NCI-H526 (cell line): ENCODE measurements around the gene SNAI1.
"Not testable (repeated sequence)": the region's sequence is repeated elsewhere in the genome, so short reads cannot be mapped to it uniquely, and the experiment has no call there.

Experiments used
- DNase-seq, 2 experiments: peaks; one replicate each; lab custom pipeline; 2025; lab: John Stamatoyannopoulos, UW

Gene SNAI1

DNA sequence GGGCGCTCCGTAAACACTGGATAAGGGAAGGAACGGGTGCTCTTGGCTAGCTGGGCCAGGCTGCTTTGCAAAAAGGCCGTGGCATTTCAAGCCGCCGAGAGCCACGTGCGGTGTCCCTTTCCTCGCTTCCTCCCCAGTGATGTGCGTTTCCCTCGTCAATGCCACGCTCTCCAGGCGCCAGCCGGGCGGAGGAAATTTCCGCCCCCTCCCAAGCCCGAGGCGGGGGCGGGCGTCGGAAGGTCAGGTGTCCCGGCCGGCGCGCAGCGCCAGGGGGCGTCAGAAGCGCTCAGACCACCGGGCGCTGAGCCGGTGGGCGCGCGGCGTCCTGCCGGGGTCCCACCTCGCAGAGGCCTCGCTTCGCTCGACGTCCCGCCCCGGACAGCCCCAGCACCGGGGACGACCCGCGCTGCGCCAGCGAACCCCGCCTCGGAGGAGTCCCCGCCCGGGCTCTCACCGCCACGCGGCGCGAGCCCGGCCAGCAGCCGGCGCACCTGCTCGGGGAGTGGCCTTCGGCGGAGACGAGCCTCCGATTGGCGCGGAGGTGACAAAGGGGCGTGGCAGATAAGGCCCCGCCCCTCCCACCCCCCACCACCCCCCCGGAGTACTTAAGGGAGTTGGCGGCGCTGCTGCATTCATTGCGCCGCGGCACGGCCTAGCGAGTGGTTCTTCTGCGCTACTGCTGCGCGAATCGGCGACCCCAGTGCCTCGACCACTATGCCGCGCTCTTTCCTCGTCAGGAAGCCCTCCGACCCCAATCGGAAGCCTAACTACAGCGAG, at the start of gene SNAI1:
SNAI1 (plus strand) TSS at position 635 of the 777 bp plus-strand sequence; CDS start at position 715, 80 bp downstream.
- peak; percentile 68 to 92 for DNase-seq

DNA sequence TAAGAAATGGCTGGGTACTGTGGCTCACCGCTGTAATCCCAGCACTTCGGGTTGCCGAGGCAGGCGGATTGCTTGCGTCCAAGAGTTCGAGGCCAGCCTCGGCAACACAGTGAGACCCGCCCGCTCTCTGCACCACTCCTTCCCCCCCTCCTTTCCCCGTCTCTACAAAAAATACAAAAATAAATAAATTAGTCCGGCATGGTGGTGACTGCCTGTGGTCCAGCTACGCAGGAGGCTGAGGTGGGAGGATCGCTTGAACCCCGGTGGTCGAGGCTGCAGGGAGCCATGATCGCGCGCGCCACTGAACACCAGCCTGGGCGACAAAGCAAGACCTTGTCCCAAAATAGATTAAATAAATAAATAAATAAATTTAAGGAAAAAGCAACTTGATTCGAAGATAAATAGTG, 47.0 kb upstream of the SNAI1 start:
- DNase-seq: no peak

DNA sequence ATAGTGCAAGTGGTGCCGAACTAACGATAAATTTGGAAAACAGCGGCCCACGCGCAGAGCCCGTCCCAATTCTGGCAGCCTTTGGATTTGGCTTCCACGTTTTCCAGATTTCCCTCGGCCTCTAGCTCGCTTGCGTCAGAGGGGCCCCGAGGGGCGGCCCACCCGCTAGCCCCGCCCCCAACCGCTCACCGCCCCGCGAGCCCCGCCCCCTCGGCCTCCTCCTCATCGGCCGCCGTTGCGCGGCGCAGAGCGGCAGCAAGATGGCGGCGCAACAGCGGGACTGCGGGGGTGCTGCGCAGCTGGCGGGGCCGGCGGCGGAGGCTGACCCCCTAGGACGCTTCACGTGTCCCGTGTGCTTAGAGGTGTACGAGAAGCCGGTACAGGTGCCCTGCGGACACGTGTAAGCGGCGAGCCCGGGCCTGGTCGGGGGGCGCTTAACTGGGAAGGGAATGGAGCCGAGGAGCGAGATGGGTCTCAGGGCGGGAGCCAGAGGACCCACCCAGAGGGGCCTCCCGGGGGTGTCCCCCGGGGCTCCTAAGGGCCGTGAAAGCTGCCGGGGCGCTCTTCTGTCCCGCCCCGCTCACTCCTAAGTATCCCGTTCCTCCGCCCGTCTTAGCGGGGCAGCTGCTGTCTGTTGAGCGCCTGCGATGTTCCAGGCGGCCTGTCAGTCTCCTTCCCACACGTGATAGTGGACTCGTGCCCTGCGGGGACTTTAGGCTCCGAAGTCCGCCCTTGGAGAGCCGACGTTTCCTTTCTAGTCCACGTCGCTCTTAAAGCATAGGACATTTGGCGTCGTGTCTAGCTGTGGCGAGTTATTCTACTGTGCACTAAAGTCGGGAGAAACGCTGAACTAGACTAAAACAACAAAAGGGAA, 46.4 kb upstream of the SNAI1 start, which contains the start of gene RNF114:
RNF114 (plus strand) TSS at position 245 of the 874 bp plus-strand sequence; CDS start at position 261, 16 bp downstream.
- peak; percentile 78 to 97 for DNase-seq

DNA sequence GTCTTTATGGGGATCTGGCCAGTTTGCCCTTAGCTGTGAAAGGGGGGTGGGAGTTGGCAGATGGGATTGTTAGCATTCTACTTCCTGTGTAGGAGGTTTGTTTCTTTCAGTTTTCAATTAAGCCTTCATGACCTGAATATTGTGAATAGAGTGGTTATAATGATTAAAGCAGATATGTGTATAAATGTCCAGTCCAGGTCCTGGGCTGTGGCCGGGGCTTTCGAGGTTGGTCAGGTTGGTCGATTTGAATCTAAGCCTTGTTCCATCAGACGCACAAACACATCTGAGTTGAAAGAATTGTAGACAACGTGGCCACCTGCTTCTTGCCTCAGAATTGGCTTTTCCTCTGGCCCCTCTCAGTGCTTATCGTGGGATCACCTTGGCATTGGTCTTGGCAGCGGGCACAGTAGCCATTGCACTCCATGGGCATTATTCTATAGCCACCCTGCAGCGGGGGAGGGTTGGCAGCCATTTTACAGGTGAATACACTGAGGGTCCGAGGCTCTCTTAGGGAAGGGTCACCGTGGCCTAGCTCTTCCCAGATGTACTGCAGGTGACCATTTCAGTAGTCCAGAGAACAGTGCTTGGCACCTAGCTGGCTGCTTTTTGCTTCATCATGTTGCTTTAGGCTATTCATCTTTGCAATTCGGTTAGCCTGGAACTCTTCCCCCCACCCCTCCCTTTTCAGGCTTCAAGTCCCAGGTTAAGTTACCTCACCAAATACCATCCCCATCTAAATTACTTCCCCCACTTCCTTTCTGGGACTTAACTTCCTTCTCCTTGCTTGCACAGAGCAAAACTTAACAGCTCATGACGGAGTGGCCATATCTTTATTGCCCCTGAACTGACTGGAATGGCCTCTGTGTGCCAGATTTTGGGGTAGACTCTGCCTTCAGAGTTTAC, 45.5 kb upstream of the SNAI1 start:
- no peak for DNase-seq

DNA sequence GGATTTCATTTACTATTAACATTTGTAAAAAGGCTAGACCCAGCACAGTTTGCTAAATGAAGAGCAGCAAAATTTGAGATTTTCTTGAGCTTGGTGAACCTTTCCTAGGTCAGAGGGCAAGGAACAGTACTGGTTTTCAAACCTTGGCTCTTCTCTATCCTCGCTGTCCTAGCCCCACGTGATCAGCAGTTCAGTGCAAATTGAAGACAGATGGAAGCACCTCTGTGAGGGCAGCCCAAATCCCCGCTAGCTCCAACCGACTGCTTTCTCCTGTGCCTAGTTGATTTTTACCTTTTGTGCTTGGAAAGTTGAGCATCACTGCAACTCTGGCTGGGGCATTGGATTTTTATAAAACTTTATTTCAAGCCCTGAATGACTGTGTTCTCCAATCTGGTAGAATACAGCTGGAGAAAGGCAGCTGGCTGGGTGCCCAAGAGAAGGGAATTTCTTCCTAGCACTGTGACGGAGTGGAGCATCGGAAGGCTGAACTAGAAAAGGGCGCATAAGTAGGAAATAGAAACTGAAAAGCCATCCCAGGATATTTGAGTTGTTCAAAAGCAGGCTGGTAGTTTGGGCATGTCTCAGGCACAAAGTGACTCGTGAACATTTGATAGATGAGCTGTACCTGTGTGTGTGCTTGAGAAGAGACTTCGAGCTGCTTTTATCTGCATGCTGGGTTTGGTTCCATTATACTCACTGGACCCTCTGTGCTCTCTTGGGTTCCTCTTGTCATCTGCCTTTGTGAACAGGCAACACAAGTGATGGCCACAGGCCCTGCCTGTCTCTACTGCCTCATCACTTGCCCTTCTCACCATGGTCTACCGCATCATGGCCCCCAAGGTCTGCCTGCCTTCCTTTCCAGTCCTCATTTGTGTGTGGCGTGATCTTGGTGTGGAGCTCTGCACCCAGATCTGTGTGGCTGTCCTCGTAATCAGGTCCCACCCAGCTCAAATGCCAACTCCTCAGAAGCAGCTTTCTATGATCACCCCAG, 44.3 kb upstream of the SNAI1 start:
- no peak for DNase-seq

GRCh38 chr20:49941456-49941855, 41.3 kb upstream of the SNAI1 start:
- DNase-seq: no peak

DNA sequence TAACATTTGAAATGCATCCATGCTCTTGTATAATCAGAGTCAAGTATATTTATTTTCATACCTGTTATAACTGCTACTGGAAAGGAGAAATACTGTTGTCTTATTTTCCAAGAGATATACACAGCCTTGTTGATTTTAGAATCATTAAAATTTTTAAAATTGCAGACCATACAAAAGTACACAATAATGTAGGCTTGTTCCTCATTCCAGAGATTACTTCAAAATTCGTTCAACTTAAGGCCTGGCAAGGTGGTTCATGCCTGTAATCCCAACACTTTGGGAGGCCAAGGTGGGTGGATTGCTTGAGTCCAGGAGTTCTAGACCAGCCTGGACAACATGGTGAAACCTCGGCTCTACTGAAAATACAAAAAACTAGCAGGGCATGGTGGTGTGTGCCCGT, 40.5 kb upstream of the SNAI1 start:
- DNase-seq: no peak

- DNase-seq: no peak
These were observed 39.8 kb upstream of the SNAI1 start for GRCh38 chr20:49942942-49943341.

GRCh38 chr20:49945306-49945700, 37.5 kb upstream of the SNAI1 start:
- DNase-seq: no peak

GRCh38 chr20:49945701-49946477, 36.9 kb upstream of the SNAI1 start:
- DNase-seq: no peak

GRCh38 chr20:49948178-49948577, 34.6 kb upstream of the SNAI1 start:
- DNase-seq: no peak

DNA sequence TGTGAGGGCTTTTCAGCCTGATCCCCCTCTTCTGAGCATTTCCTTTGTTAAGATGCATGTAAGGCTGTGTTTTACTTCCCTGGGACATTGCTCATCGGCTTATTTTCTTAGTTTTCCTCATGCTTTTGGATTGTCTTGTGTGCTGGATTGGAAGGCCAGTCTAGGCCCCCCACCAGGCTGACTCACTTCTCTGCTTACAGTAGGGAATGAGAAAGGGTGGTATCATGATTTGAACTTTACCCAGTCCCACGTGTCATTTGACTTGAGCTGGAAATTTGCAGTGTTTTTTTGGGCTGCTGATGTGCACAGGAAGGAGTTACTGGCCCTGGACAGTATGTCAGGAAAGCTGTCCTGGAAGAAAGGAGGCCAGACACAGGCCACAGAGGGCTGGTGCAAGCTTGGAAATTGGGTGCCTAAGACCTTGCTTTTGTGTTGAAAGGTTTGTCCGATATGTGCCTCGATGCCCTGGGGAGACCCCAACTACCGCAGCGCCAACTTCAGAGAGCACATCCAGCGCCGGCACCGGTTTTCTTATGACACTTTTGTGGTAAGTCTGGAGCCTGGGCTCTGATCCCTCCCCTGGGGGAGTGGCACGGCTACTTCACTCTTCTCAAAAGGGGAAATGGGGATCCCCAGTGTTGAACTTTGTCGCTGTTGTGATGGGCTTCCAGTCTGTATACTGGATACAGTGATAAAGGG, 33.8 kb upstream of the SNAI1 start:
- no peak for DNase-seq

GRCh38 chr20:49951151-49951550, 31.6 kb upstream of the SNAI1 start:
- no peak for DNase-seq

DNA sequence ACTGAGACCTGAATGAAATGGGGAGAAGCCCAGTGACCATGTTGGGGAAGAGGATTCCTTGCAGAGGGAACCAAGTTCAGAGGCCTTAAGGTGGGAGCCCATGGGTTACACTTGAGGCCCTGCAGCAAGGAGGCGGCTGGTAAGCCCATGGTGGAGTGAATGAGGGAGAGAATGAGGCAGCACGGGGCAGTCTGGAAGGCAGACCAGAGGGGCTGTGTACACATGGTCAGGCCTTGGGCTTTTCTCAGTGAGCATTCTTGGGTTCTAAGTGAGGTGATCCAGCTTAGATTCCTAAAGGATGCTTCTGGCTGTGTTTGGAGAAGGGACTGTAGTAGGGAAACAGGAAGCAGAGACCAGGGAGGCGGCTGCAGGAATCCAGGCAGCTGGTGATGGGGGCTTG, 27.6 kb upstream of the SNAI1 start:
- DNase-seq: no peak

- DNase-seq: not testable (repeated sequence)
These were observed 26.9 kb upstream of the SNAI1 start for GRCh38 chr20:49955830-49956396.

GRCh38 chr20:49956689-49957088, 26.1 kb upstream of the SNAI1 start:
- DNase-seq: no peak

GRCh38 chr20:49957089-49957938, 25.5 kb upstream of the SNAI1 start:
- not testable (repeated sequence) for DNase-seq

GRCh38 chr20:49961413-49961812, 21.4 kb upstream of the SNAI1 start:
- DNase-seq: no peak
